ENCODE results near the gene NSMF.

- TF ChIP-seq CTCF (IDR thresholded peaks at IDR 0.05): no peak
- TF ChIP-seq ZFX (IDR thresholded peaks at IDR 0.05; ENCODE audit: borderline replicate concordance): no peak
Measured at GRCh38 chr9:137416563-137417151, 42.5 kb downstream of the NSMF start.

Measured in 22Rv1 (cell line).